Subcutaneous abdominal adipose tissue (tissue), 5 donors: ENCODE data around the gene ABHD6.
A peak's percentile ranks its signal among the peaks of the same experiment; 100 is the strongest.
"Not testable (repeated sequence)": the region's sequence is repeated elsewhere in the genome, so short reads cannot be mapped to it uniquely, and the experiment has no call there.

Experiments used
- H3K27ac ChIP-seq: one replicate; pipeline ENCODE4 v1.7.0; 2013; ENCODE audit warnings: low read depth, mild to moderate bottlenecking, inconsistent platforms, low read length, moderate library complexity
- H3K27me3 ChIP-seq, 5 donors: one replicate each; pipeline ENCODE4 v1.7.0; 2013; ENCODE audit warnings: low read length in 5 of 5, inconsistent platforms in 1 of 5; ENCODE audit not compliant: control insufficient read depth in 5 of 5, insufficient read depth in 4 of 5
- H3K36me3 ChIP-seq, 5 donors: one replicate each; pipeline ENCODE4 v1.7.0; 2013; ENCODE audit warnings: low read length in 5 of 5; ENCODE audit not compliant: control insufficient read depth in 5 of 5, insufficient read depth in 5 of 5
- H3K4me1 ChIP-seq, 5 donors: one replicate each; pipeline ENCODE4 v1.7.0; 2013; ENCODE audit warnings: low read length in 5 of 5, mild to moderate bottlenecking in 3 of 5, moderate library complexity in 1 of 5; ENCODE audit not compliant: control insufficient read depth in 5 of 5, insufficient read depth in 5 of 5
- H3K4me3 ChIP-seq, 5 donors: one replicate each; pipeline ENCODE4 v1.7.0; 2013; ENCODE audit warnings: low read length in 5 of 5, low read depth in 1 of 5
- H3K9ac ChIP-seq, 5 donors: one replicate each; pipeline ENCODE4 v1.7.0; 2013; ENCODE audit warnings: low read length in 5 of 5, mild to moderate bottlenecking in 4 of 5, moderate library complexity in 3 of 5
- H3K9me3 ChIP-seq, 5 donors: one replicate each; pipeline ENCODE4 v1.7.0; 2013; ENCODE audit warnings: low read length in 5 of 5; ENCODE audit not compliant: control insufficient read depth in 5 of 5
- donor health status: healthy.
- donor health status: healthy.
- donor health status: healthy.
- donor health status: healthy.
- donor health status: healthy.

Gene ABHD6

GRCh38 chr3:58197588-58197987 is 40.0 kb upstream of the ABHD6 start:
- Histone ChIP-seq H3K36me3 (peaks cover 0 to 5% (median 0%) of the 10 kb centered on the region in 5 donors), H3K4me1 (peaks cover 4 to 46% (median 8%) of the 10 kb centered on the region in 5 donors), H3K9me3 (no peaks in the 10 kb centered on the region), H3K27me3 (no peaks in the 10 kb centered on the region), H3K4me3 (no peak overlapping the region), H3K9ac (no peak overlapping the region), H3K27ac (no peak overlapping the region)

DNA sequence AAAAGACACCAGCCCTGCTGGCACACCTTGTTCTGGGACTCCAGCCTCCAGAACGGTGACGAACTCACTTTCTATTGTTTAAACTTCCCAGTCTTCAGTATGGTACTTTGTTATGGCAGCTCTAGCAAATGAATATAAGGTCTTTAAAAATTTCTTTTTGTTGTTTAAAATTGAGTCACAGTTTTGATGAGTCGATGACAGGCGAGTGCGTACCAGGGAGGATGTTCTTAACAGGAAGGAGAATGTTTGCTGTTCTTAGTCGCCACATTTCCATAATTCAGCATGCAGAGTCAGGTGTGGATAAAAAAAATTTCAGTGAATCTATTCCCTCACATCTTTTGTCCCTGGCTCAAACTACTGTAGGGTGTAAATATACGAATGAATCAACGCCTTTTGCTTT is 39.2 kb upstream of the ABHD6 start:
- Histone ChIP-seq H3K4me1 (peaks cover 4 to 46% (median 8%) of the 10 kb centered on the region in 5 donors), H3K9me3 (no peaks in the 10 kb centered on the region), H3K27me3 (no peaks in the 10 kb centered on the region), H3K36me3 (peaks cover 0 to 3% (median 0%) of the 10 kb centered on the region in 5 donors), H3K4me3 (no peak overlapping the region), H3K9ac (no peak overlapping the region), H3K27ac (peak overlapping the region; percentile 58)

DNA sequence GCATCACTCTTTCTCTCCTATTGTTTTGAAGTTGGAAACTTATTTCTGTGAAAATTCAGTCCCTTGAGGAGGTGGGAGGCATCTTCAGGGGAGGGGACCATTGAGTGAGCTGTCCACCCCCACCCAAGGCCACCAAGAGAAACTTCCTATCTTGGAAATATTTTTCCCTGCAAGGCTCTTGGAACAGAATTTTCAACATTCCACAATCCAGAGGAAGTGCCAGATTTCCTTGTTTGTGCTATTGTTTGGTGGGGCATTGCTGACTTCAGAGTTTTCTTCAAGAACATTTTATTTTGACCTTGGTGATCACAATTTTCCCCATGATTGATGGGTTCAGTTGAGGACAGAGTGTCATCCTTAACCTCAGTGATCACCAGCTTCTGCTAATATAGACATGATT is 38.8 kb upstream of the ABHD6 start:
- peak overlapping the region; percentile 58 for H3K27ac ChIP-seq

DNA sequence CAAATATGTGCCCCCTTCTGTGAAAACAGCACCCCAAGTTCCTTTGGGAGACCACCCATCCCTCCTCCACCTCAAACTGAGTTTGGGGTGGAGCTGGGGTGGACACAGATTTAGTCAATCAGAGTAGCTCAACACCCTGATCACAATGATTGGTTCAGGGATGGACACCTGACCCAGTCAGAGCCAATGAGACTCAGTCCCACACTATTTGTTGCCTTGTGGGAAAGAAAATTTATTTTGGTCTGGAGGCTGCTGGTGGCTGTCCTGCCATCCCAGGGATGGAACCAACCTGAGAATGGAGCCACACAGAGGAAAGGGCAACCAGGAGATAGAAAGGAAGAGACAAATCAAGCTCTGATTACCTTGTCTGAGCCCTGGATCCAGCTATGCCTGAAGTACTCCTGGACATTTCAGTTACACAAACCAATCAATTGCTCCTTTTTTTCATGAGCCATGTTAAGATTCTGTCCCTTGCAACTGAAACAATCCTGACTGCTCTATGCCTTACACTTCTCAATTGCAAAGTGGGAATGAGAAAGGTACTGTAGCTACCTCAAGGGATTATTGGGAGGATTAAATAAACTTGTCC is 37.4 kb upstream of the ABHD6 start:
- H3K27ac ChIP-seq = no peak overlapping the region
- H3K27me3 ChIP-seq = no peaks in the 10 kb centered on the region
- H3K4me3 ChIP-seq = no peak overlapping the region
- H3K36me3 ChIP-seq = no peaks in the 10 kb centered on the region
- no peak overlapping the region for H3K9ac ChIP-seq
- peaks cover 4 to 52% (median 8%) of the 10 kb centered on the region in 5 donors for H3K4me1 ChIP-seq
- no peaks in the 10 kb centered on the region for H3K9me3 ChIP-seq

More for the DNA sequence above, 38.8 kb upstream of the ABHD6 start:
- no peaks in the 10 kb centered on the region for H3K9me3 ChIP-seq
- H3K36me3 ChIP-seq = no peaks in the 10 kb centered on the region
- no peak overlapping the region for H3K4me3 ChIP-seq
- no peak overlapping the region for H3K9ac ChIP-seq
- H3K4me1 ChIP-seq = peaks cover 4 to 46% (median 8%) of the 10 kb centered on the region in 5 donors
- no peaks in the 10 kb centered on the region for H3K27me3 ChIP-seq

- Histone ChIP-seq H3K36me3 (no peaks in the 10 kb centered on the region), H3K4me1 (peaks cover 4 to 52% (median 8%) of the 10 kb centered on the region in 5 donors), H3K9ac (peak overlapping the region in 1 of 5 donors; percentile 12), H3K4me3 (peak overlapping the region in 1 of 5 donors; percentile 5), H3K9me3 (no peaks in the 10 kb centered on the region), H3K27me3 (no peaks in the 10 kb centered on the region), H3K27ac (peak overlapping the region; percentile 14)
Measured at GRCh38 chr3:58200846-58201355, 36.7 kb upstream of the ABHD6 start.

DNA sequence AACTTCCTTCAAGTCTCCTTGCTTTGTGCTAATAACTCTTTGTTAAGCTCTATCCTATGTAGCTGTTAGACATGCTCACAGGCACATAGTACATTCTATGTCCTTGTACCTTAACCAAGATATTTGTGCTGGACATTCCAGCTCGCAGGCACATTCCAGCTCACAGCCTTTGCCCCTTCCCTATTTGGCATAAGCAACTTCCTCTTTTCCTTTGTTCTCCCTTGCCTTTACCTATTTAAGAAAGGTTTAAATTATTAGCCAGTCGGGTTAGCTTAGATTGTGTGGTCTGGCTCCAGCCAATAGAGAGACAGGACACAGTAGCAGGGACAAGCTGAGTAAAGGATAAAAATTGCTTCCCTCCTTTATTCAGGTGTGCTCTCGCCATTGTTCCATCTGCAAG is 36.1 kb upstream of the ABHD6 start:
- not testable (repeated sequence) for H3K27ac ChIP-seq, H3K9me3 ChIP-seq, H3K36me3 ChIP-seq, H3K27me3 ChIP-seq, H3K4me3 ChIP-seq, H3K9ac ChIP-seq
- H3K4me1 ChIP-seq = peaks cover 4 to 58% (median 8%) of the 10 kb centered on the region in 5 donors

DNA sequence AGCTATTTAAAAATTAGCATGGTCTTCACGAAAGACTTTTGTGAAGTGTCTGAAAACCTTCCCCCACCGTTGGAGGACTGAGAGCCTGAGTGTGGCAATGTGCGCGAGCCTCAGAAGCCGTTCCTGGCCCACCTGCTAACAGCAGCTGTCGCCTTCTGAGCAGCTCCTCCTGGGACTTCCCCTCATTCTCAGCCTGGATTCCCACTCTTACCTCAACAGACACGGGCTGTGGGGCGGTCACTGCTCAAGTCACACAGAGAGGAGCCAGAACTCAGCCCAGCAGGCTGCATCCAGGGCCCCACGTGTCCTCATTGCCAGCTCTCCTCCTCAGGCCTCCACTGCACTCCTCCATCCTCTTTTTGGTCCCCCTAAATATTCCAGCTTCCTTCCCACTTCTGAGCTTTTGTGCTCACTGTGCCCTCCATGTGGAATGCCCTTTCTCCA is 34.7 kb upstream of the ABHD6 start:
- Histone ChIP-seq H3K4me3 (no peak overlapping the region), H3K27me3 (no peaks in the 10 kb centered on the region), H3K27ac (no peak overlapping the region), H3K9ac (no peak overlapping the region), H3K9me3 (no peaks in the 10 kb centered on the region), H3K4me1 (peaks cover 3 to 46% (median 5%) of the 10 kb centered on the region in 5 donors), H3K36me3 (no peaks in the 10 kb centered on the region)

DNA sequence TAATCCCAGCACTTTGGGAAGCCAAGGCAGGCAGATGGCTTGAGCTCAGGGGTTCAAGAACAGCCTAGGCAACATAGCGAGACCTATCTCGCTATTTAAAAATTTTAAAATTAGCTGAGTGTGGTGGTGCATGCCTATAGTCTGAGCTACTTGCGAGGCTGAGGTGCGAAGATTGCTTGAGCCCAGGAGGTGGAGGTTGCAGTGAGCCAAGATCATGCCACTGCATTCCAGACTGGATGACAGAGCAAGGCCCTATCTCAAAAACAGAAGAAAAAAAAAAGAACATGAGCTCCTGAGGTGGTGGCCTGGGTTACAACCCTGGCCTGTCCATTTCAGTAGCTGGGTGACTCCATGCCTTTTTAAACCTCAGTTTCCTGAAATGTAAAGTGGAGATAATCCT is 34.1 kb upstream of the ABHD6 start:
- no peak overlapping the region for H3K27ac ChIP-seq
- H3K4me3 ChIP-seq = no peak overlapping the region
- H3K9ac ChIP-seq = no peak overlapping the region
- peaks cover 0 to 40% (median 5%) of the 10 kb centered on the region in 5 donors for H3K4me1 ChIP-seq
- no peaks in the 10 kb centered on the region for H3K36me3 ChIP-seq
- no peaks in the 10 kb centered on the region for H3K27me3 ChIP-seq
- H3K9me3 ChIP-seq = no peaks in the 10 kb centered on the region

GRCh38 chr3:58204720-58205119 is 32.9 kb upstream of the ABHD6 start:
- Histone ChIP-seq H3K27ac (no peak overlapping the region), H3K36me3 (no peaks in the 10 kb centered on the region), H3K9me3 (no peaks in the 10 kb centered on the region), H3K4me1 (peaks cover 0 to 29% (median 5%) of the 10 kb centered on the region in 5 donors), H3K9ac (no peak overlapping the region), H3K27me3 (peaks cover 0 to 5% (median 0%) of the 10 kb centered on the region in 5 donors), H3K4me3 (no peak overlapping the region)

DNA sequence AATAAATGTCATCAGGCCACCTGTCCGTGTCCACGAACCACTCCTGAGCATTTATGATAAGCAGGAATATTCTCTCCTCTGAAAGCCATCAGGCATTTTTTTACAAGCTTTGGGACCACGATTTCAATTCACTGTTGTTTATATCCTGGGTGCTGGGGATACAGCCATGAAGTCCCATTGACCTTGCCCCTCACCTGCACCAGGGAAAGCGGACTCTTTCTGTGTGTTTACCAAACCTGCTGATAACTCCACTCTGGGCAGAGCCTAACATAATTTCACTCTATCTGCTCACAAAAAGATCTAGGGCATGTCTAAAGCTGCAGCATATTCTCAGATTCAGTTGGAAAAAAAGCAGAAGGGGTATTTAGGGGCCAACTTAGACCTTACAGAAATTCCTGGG is 31.6 kb upstream of the ABHD6 start:
- Histone ChIP-seq H3K9me3 (no peaks in the 10 kb centered on the region), H3K27ac (no peak overlapping the region), H3K9ac (no peak overlapping the region), H3K4me3 (no peak overlapping the region), H3K4me1 (peaks cover 0 to 23% (median 2%) of the 10 kb centered on the region in 5 donors), H3K36me3 (no peaks in the 10 kb centered on the region), H3K27me3 (peaks cover 0 to 7% (median 3%) of the 10 kb centered on the region in 5 donors)
